Measurements from ENCODE around the gene NF2.
"Not testable (repeated sequence)": the region's sequence is repeated elsewhere in the genome, so short reads cannot be mapped to it uniquely, and the experiment has no call there.

The NF2 gene

DNA sequence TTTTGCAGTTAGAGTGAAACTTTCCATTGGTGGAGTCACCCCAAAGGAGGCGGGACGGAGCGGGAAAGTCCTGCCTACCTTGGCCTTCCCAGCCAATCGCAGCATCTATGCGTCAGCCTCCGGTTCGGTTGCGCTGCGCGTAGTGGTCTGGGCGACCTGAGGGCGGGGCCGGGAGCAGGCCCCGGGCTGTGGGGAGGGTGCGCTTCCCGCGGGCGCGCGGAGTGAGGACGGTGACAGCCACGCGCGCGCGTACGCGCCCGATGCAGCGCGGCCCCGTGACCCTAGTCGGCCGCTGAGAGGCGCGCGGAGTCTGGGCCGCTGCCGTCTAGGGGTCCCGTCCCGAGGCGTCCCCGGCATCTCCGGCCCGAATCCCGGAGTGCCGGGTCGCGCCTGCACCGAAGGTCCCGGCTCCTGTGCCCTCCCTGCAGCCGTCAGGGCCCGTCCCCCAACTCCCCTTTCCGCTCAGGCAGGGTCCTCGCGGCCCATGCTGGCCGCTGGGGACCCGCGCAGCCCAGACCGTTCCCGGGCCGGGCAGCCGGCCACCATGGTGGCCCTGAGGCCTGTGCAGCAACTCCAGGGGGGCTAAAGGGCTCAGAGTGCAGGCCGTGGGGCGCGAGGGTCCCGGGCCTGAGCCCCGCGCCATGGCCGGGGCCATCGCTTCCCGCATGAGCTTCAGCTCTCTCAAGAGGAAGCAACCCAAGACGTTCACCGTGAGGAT, at the start of gene NF2:
NF2 (plus strand) TSS at position 276 of the 718 bp plus-strand sequence; CDS start at position 642, 366 bp downstream.
- peak; percentile 97 to 98 for DNase-seq (ENCODE audit: low read depth in 2 of 2)

DNA sequence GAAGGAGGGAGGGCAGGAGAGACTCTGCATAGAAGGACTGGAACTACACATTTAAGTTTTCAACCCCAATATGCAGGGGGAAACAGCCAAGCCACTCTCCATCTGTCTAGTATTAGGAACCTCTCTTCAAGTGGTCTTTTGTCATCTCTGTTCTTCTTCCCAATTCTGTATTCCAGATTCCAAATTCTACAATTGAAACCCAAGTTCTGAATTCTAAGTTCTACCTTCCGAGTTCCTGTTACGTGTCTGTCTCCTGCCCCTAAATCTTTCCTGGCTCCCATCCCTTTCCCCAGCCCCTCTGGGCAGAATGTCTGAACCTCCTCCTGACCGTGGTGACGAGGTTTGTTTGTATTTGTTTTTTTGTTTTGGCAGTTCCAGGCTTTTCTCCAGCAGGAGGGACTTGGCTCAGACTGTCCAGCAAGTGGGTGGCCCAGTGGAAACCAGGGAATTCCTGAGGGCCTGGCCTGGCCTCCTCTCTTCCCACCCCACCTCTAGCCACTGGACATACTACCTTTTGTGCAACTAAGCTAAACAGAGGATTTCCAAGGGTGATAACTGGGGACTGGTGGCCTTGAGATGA, 48.3 kb upstream of the NF2 start:
- DNase-seq (ENCODE audit: low read depth in 2 of 2) = no peak

DNA sequence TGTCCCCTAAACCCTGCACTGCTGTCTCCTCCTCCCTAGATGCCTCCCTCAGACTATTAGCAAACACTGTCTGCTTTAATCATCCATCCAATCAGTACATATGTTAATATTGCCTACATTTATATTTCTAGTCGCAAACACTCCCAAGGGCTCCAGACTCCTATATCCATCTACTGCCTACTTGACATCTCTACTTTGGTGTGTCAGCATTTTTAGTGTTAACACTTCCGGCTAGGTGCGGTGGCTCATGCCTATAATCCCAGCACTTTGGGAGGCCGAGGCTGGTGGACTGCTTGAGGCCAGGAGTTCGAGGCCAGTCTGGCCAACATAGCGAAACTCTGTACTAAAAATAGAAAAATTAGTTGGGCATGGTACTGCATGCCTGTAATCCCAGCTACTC, 44.4 kb upstream of the NF2 start:
- no peak for DNase-seq (ENCODE audit: low read depth in 2 of 2)

DNA sequence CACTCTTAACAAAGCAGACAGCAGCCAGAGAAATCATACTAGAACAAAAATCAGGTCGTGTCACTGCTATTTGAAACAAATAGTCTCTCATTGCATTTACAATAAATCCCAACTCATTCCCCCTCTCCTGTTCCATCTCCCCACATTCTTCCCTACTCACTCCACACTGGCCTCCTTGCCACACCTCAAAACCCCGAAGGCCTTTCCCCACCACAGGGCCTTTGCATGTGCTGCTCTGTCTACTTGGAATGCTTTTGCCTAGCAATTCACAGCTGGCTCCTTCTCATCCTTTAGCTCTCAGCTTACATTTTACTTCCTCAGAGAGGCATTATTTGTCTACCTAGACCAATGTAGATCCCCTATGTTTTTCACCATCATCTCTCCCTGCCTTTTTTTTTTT, 43.6 kb upstream of the NF2 start:
- DNase-seq (ENCODE audit: low read depth in 2 of 2) = no peak

DNA sequence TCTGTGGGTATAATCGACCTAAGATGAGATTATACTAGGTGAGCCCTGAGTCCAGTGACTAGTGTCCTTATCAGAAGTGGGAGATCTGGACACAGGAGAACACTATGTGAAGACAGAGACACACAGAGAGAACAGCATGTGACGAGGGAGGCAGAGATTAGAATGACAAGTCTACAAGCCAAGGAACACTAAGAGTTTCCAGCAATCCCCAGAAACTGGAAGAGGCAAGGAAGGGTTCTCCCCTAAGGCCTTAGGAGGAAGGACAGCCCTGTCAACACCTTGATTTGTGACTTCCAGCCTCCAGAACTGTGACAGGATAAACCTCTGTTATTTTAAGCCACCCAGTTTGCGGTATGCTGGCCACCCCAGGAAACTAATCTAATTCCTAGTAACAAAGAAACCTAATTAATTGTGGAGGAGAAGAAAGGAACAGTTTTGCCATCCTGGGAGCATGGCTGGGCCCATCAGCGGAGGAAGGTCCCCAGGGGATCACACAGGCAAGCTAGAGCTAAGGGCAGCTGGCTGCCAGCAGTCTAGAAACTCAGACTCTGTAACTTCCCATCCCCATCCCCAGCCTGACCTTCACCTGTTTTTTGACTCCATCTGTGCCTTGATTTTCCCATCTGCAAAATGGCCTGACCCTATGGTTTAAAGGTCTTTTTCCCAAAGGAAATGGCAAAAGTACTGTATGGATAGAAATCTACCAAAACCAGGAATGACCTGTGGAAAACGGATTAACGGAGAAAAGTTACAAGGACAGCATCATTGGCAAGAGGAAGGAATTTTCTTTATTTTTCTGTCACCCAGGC, 39.6 kb upstream of the NF2 start:
- DNase-seq (ENCODE audit: low read depth in 2 of 2) = no peak

DNA sequence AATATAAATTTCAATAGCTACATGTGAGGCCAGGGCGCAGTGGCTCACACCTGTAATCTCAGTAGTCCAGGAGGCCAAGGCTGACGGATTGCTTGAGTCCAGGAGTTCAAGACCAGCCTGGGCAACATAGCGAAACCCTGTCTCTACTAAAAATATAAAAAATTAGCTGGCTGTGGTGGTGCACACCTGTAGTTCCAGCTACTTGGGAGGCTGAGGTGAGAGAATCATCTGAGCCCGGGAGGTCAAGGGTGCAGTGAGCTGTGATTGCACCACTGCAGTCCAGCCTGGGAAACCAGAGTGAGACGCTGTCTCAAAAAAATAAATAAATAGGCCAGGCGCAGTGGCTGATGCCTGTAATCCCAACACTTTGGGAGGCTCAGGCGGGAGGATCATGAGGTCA, 36.9 kb upstream of the NF2 start:
- DNase-seq (ENCODE audit: low read depth in 2 of 2) = not testable (repeated sequence)

DNA sequence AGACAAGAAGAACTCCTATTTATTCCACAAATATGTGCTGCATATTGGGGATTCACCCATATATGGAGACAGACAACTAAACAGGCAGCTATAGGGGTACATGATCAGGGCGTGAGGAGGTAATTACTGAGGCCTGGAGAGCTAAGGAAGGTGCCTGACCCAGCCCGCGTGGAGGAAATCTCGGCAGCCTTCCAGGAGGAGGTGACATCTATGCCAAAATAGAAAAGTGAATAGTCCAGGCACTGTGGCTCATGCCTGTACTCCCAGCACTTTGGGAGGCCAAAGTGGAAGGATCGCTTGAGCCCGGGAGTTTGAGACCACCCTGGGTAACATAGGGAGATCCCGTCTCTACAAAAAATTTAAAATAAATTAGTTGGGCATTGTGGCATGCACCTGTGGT, 36.1 kb upstream of the NF2 start:
- DNase-seq (ENCODE audit: low read depth in 2 of 2) = no peak

DNA sequence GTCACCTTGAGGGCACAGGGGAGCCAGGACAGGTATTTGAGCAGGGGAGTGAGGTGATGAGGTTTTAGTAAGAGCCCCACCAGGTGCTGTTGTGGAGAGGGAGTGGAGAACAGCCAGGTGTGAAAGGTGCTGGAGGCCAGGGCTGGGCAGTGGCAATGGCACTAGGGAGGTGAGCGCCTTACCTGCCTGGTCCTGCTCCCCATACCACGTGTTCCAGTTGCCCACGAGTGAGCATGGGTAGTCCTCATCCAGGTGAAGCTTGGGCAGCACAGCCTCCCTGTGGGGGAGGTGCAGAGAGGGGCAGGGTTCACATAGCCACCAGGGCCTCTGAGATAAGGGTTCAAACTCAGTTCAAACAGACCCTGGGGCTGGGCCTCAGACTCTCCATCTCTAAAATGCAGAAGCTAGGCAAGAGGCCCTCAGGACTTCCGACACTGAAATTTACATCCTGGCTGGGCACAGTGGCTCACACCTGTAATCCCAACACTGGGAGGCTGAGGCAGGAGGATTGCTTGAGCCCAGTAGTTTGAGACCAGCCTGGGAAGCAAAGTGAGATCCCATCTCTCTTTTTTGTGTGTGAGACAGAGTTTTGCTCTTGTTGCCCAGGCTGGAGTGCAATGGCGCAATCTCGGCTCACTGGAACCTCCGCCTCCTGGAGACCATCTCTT, 34.3 kb upstream of the NF2 start:
- no peak for DNase-seq (ENCODE audit: low read depth in 2 of 2)

DNA sequence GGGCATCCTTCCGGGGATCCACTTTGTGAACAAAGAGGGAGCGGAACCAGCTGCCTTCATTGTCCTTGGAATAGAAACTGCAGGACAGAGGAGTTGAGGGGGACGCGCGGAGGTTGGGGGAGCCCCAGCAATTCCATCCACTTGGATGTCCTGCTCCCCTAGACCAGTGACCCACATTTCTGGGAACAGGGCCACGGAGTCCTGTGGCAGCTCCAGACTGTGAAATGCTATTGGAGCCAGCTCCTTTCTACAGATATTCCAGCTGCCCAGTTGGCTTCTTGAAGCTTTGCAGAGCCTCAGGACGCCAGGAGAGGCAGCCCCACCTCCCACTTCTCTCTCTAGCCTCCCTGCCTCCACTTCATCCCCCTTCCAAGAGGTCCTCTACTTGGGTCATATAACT, 33.0 kb upstream of the NF2 start:
- DNase-seq (ENCODE audit: low read depth in 2 of 2) = no peak

DNA sequence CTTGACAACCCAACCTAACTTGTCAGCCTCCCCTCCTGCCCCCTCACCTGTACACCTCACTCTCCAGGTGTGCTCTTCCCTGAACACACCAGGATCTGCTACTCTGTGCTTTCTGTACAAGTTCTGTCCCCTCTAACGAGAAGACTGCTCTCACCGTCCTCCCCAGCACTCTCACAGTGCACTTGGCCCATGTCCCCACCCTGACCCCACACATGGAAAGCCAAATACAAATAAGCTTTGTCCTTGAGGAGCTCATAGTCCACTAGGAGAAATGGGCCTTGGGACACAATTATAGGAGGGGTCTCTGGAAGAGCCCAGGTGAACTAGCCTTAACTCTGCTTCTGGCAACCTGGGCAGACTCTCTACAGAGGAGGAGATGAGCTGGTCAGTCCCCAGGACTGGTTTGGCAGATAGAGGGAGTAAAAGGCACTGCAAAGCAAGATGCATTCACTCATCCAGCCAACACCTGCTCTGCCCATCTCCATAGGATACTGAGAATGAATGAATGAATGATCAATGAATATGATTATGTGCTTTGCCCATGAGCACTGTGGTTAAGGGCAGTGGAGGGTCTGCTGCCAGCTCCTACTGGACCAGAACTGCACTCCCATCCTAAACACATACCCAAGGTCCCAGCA, 32.4 kb upstream of the NF2 start:
- DNase-seq (ENCODE audit: low read depth in 2 of 2) = no peak

DNA sequence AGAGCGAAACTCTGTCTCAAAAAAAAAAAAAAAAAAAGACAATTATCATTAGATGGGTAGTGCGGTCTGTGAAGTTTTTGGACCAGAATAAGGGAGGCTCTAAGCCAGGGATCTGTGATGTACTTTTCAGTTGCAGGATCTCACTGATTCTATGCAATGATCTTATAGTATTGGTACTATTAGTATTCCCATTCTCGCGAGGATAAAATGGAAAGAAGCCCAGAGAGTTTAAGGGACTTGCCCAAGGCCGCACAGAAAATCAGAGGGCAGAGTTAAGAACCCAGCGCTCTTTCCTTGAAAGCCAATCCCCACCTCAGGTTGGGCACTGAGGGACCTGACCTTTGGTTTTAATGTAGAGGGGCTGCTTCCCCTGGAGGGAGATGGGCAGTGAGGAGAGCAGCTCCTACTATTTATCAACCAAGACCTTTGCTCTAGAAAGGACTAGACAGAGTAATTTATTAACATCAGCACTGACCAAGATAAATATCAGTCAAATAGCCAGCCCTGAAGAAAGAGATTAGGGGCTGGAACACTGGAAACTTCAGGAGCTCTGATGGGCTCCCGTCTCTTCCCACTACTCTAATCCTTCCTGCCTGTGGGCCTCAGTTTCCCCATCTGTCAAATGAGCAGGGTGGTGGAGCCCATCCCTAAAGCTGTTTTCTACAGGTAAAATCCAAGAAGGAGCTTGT, 28.5 kb upstream of the NF2 start:
- no peak for DNase-seq (ENCODE audit: low read depth in 2 of 2)

DNA sequence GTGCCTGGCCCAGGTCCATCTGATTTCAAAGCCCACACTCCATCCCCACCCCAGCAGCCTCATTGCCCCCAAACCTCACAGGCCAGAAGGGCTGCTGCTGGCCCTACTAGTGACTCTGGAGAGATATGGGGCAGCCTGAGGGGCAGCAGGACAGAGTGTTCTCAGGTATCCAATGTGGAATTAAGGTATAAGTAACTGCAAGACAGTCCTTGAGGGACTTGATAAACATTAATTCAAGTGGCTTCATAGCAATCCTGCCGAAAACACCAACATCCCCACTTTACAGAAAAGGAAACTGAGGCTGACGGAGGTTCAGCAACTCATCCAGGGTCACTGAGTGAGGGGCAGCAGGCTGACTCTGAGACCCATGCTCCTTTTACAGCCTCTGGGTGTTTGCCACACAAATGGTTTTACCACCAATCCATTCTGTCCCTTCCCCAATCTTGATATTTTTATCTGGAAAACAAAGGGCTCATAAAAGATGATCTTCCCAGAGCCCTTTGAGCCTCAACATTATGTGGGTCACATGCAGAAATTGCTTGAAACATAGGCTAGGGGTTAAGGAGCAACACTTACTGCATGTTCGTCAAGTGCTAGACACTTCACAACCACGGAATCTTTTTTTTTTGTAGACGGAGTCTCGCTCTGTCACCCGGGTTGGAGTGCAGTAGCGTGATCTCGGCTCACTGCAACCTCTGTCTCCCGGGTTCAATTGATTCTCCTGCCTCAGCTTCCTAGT, 24.8 kb upstream of the NF2 start:
- no peak for DNase-seq (ENCODE audit: low read depth in 2 of 2)

DNA sequence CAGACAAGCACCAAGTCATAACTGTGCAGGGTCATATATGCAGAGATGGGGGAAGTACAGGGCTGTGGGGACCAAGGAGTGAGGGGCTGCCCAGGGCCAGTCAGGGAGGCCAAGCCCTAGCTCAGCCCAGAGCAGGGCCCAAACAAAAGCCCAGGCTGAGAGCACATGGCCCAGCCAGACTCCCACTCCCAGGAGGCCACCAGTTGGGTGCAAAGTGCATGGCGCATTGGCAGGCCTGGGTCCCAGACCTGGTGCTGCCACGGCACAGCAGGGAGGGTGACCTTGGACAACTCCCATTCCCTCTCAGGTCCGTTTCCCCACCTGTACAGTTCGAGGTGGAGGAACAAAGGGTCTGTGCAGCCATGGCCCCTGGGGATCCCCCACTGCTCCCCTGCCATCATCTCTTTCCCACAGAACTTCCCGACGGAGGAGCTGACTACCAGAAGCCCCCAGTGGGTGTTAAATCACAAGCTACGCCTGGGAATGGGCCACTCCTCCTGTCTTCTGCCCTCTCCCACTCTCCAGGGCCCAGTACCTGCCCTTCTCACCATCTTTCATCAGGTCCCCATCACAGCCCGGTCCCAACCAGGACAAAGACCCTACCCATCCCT, 23.1 kb upstream of the NF2 start:
- DNase-seq (ENCODE audit: low read depth in 2 of 2) = no peak

DNA sequence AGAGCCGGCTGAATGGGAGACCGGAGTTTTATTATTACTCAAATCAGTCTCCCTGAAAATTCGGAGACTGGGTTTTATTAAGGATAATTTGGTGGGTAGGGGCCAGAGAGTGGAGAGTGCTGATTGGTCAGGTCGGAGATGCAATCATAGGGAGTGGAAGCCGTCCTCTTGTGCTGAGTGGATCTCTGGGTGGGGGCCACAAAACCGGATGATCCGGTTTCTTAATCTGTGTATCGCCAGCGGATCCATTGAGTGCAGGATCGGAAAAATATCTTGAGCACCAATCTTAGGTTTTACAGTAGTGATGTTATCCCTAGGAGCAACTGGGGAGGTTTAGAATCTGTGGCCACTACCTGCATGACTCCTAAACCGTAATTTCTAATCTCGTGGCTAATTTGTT, 21.6 kb upstream of the NF2 start:
- no peak for DNase-seq (ENCODE audit: low read depth in 2 of 2)

DNA sequence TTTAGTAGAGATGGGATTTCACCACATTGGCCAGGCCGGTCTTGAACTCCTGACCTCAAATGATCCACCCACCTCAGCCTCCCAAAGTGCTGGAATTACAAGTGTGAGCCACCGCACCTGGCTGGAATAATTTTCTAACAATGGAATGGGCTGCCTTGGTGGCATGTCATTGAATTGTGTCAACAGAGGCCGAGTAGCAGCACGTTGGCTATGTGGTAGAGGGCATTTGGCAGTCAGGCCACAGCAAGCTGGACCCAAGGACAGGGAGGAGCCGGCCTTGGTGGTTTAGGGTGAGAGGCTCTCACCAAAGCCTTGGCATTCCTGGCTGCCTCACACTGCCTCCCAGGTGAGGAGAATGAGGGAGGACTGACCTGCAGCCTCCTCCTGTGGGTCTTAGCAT, 18.5 kb upstream of the NF2 start:
- no peak for DNase-seq (ENCODE audit: low read depth in 2 of 2)

DNA sequence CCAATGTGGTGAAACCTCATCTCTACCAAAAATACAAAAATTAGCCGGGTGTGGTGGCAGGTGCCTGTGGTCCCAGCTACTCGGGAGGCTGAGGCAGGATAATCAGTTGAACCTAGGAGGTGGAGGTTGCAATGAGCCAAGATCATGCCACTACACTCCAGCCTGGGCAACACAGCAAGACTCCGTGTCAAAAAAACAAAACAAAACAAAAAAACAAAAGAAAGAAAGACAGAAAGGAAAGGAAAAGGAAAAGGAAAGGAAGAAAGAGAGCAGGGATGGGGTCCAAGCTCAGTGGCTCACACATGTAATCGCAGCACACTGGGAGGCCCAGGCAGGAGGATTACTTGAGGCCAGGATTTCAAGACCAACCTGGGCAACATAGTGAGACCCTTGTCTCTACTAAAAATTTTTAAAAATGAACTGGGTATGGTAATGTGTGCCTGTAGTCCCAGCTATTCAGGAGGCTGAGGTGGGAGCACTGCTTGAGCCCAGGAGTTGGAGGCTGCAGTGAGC, 17.2 kb upstream of the NF2 start:
- DNase-seq (ENCODE audit: low read depth in 2 of 2) = not testable (repeated sequence)

DNA sequence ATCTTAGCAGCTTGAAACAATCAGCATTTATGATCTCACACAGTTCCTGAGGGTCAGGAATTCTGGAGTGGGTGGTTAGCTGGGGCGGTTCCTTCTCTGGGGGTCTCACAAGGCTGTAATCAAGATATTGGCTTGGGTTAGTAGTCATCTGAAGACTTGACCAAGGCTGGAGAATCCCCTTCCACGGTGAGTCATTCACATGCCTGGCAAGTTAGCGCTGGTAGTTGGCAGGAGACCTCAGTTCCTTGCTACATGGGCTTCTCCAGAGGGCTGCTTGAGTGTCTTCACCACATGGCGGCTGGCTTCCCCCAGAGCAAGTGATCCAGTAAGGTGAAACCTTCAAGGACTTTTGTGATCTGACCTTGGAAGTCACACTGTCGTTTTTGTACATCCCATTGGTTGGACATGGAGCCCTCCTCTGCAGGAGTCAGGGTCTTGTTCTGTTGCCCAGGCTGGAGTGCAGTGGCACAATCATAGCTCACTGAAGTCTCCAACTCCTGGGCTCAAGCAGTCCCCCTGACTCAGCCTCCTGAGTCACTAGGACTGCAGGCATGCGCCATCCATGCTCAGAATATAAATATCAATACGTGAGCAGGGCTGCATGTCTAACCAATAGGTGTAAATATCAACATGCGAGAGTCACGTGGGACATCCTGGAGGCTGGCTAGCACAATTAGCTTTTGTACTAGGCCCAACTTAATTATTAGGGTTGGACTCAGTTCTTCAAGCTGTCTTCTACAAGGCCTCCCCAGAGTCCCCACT, 15.3 kb upstream of the NF2 start:
- no peak for DNase-seq (ENCODE audit: low read depth in 2 of 2)

DNA sequence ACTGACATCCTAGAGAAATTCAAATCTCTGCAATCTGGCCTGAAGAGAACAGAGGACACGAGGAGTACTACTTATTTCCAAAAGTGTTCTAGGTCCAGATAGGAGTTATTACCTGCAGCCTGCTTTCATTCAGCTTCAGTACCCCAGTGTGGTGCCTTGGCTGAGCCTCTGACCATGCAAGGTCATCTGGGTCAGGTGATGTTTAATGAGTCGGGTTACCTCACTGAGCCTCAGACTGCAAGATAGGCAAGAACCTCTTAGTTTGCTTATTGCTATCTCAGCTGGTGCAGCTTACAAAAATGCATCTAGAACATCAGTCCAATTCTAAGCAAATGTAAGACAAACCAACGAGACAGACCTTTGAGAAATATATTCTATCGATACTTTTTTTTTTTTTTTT, 9.5 kb upstream of the NF2 start:
- DNase-seq (ENCODE audit: low read depth in 2 of 2) = no peak

DNA sequence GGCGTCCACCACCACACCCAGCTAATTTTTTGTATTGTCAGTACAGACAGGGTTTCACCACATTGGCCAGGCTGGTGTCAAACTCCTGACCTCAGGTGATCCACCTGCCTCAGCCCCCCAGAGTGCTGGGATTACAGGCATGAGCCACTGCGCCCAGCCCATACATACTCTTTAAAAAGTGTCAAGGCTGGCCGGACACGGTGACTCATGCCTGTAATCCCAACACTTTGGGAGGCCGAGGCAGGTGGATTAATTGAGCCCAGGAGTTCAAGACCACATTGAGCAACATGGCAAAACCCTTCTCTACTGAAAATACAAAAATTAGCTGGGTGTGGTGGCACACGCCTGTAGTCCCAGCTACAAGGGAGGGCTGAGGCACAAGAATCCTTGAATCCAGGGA, 9.0 kb upstream of the NF2 start:
- DNase-seq (ENCODE audit: low read depth in 2 of 2) = not testable (repeated sequence)

Data from stimulated activated CD4-positive, alpha-beta T cell treated with anti-CD3 and anti-CD28 coated beads, Interleukin-12 subunit alpha, Interleukin-12 subunit beta, amount 100 ng/mL, for 24 hours (primary cell).